ENCODE data around the gene RWDD2A.
"Not testable (repeated sequence)": the region's sequence is repeated elsewhere in the genome, so short reads cannot be mapped to it uniquely, and the experiment has no call there.

Gene RWDD2A

DNA sequence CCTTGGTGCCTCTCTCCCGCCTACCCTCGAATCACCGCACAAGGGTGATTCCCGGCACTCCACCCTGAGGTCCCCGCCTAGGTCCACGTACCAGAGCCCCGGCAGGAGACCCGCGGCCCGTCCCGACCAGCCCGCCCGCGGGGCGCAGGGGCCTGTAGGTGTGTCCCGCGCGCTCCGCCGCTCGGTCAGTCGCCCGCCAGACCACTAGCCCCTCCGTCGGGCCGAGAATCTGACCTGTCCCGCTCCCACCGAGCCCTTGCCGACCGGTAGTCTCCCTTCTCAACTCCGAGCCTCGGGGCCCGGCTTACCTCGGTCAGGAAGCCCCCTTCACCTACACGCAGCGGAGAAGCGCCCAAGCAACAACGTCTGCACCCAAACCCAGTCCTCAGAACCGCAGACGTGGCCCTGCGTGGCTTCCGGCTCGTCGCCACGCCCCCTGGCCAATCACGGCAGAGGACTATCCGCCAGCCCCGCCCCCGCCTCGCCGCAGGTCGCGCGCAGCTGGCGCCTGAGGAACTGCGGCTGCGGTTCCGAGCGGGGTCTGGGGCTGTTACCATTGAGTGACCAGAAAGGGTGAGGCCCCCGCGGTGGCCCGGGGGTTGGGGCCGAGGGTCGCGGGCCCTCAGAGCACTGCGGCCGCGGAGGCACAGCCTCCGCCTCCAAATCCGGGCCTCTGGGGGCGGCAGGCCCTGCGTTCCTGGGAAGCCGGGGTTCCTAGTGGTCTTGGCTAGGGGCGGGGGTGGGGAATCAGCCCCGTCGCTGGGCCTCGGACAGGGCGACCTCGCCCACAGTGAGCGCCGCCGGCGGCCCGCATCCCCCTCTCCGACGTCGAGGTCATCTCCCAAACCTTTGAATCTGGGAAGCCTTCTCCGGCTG is at the start of gene RWDD2A, which contains the start of gene PGM3:
Gene RWDD2A, plus strand, starts transcription at position 487 of the 876 bp plus-strand sequence. CDS start 1,095 bp downstream, outside the sequence.
Gene PGM3, minus strand, starts transcription at position 395 of the 876 bp plus-strand sequence. CDS start 2,253 bp downstream, outside the sequence.
- DNase-seq (ENCODE audit: low spot score): peak; percentile 87

DNA sequence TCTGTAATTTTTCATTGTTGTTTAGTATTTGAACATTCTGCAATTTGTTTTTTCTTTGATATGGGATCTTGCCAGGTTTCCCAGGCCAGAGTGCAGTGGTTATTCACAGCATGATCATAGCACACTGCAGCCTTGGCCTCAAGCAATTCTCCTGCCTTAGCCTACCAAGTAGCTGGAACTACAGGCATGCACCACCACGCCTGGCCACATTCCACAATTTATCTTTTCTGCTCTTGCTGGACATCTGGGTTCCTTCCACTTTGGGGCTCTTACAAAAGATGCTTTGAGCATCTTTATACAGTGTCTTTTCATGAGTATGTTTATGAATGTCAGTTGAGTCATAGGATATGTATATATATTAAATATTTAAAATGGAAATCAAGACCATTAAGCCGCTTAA is 42.0 kb upstream of the RWDD2A start:
- DNase-seq (ENCODE audit: low spot score): no peak

DNA sequence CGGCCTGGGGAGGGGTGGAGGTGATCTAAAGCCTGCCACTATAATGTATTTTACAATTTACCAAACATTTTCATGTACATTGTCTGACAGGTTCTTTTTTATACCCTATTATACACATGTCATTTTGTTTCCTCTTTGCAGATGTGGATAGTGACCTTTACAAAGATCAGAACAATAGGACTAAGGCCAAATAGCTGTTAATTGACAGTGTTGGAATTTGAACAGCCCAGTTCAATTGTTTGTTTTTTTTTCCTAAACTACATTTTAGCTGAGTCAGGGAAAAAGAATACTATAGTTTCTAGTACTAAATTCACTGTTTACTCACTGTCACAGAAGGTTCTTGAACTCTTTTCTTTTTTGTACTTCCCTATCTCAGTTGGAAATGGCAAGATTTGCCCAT is 40.2 kb upstream of the RWDD2A start:
- no peak for DNase-seq (ENCODE audit: low spot score)

DNA sequence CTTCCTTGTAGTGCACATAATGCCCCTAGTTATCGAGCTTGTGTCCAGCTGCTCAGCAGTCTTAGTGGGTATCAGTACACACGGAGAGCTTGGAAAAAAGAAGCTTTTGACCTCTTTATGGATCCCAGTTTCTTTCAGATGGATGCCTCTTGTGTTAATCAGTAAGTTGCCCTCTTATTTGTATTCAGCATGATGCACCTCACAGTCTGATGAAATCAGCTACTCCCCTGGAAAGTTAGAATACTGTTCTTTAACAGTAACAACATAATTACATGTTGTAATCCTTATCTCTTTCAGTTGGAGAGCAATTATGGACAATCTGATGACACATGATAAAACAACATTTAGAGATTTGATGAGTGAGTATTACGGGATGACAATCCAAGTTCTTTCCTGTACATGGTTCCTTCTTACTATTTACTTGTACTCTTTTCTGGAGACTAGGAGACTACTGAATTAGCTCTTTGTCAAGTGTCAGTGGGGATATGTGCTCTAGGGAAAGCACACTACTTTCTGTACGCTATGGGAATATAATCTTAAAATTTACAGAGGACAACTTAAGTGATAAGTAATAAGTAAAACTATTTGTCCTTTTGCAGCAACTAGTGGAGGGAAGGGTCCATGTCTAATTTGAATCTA is 39.2 kb upstream of the RWDD2A start:
- no peak for DNase-seq (ENCODE audit: low spot score)

DNA sequence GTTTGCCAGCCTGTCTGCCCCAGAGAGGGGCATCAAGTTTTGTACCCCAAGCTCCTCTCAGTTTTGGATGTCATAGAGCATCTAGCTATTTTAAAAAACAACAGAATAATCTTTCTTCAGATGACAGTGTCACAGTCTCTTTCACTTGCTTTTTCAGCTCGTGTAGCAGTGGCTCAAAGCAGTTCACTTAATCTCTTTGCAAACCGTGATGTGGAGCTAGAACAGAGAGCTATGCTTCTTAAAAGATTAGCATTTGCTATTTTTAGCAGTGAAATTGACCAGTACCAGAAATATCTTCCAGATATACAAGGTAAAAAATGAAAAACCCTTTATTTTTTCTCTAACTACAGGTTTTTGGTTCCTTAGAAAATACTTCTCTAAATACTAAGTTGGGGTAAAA is 37.4 kb upstream of the RWDD2A start:
- no peak for DNase-seq (ENCODE audit: low spot score)

DNA sequence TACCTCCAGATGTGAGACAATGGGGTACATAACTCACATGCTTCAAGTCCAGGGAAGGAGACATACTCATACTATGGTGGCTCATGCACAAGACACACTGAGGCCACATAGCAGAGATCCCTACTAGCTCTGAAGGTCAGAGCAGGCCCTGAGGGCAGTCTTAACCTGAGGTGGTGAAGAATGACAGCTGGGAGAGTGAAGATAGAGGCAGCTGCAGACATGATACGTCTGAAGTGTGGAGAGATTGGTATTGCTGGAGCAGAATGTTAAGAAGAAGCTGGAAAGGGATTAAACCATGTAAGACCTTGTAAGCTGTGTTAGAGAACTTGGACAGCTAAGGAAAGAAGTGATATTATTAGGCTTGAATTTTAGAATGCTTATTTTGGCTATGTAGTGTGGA is 33.0 kb upstream of the RWDD2A start:
- DNase-seq (ENCODE audit: low spot score): no peak

DNA sequence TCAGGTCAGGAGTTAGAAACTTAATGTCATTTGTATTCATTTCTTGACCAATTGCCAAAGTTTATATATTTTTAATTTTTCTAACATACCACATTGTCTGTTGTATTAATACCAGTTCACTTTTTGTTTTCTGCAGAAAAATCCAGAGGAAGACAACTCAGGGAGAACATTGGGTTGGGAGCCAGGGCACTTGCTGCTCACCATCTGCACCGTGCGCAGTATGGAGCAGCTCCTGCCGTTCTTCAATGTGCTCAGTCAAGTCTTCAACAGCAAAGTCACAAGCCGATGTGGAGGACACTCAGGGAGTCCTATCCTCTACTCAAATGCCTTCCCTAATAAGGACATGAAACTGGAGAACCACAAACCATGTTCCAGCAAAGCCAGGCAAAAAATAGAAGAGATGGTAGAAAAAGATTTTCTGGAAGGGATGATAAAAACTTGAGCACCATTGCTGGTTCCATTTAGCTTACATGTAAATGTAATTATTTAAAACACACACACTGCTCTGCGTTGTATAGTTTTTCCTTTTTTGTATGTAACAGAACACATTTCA is 25.4 kb upstream of the RWDD2A start:
- no peak for DNase-seq (ENCODE audit: low spot score)

DNA sequence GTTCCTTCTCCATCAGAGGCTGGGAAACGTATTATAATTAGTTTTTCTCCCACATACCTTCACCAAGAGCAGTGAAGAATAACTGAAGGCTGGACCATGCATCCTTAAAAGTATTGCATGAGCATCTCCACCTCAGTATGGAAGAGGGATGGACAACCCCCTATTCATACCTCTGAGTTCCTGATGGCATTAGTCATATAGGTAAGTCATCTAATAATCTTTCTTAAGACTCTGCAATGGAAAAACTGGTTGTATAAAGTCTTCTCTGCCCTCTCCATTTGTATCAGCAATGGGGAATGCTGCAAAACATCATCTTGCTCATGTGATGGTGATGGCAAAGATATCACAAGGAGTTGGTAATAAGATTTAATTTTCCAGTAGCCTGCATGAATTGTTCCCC is 24.6 kb upstream of the RWDD2A start:
- no peak for DNase-seq (ENCODE audit: low spot score)

DNA sequence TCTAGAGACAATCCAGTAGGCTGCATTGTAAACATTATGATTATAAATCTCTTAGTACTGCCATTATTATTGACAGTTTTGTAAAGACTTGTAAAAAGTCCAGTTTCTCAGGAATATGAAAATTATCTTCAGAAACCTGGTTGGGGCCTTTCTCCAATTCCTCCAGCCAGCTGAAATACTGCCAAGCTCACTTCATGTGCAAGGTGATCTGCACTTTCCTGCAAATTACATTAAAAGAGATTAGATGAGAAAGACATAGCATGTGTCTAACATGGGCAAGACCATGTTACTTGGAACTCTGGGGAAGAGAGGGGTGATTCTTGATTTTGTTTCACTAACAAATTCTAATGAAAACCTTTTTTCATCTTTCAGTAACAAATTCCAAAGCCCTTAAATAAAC is 24.1 kb upstream of the RWDD2A start:
- DNase-seq (ENCODE audit: low spot score): no peak

DNA sequence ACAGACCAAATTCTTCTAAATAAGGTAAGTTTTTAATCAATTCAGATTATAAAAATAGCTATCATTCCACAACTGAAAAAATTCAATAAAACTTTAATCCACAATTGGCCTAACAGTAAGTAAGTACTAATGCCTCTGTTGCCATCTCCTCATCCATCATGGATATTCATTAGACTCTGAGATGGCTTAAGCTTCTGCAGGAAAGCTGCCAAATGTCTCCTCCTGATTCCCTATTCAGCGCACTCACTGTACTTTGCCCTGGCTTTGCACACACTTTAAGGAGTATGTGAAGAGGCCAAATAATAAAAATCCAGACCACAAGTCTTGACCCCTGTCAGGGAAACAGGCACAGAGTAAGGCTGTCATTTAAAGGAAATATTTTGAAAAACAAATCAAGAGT is 23.6 kb upstream of the RWDD2A start:
- no peak for DNase-seq (ENCODE audit: low spot score)

DNA sequence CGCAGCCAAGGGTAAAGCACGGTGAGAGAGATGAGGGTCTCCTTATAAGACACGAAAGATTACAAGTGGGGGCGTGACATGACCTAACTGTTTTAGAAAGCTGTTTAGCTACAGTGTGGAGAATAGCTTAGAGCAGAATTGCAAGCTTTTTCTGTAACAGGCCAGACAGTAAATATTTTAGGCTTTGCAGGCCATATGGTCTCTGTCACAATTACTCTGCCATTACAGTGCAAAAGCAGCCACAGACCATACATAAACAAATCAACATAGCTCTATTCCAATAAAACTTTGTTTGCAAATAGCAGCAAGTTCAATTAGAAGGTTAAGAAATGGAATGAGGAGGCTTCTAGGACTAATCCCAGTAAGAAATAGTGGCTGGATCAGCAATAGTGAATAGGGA is 16.9 kb upstream of the RWDD2A start:
- no peak for DNase-seq (ENCODE audit: low spot score)

DNA sequence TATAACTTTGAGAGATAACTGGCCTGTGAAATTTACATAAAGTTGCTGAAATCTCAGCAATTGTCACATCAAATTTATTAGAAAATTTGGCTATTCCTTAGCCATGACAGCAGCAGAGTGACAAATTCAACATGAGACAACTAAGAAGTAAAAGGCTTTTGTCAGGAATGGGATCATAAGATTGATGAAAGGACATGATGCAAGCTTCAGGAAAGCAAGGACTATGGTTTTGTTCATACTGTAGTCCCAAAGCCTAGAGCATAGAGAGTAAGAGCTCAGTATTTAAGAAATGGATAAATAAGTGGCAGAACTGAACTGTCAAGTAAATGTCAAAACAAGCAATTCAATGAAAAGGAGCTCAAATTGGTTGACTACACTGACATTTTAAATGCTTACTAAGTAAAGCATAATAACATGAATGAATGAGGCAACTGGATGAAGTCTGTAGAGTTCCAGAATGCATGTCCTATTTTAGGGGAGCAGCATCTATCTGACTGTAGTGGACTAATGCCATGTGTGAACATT is 12.7 kb upstream of the RWDD2A start:
- no peak for DNase-seq (ENCODE audit: low spot score)

DNA sequence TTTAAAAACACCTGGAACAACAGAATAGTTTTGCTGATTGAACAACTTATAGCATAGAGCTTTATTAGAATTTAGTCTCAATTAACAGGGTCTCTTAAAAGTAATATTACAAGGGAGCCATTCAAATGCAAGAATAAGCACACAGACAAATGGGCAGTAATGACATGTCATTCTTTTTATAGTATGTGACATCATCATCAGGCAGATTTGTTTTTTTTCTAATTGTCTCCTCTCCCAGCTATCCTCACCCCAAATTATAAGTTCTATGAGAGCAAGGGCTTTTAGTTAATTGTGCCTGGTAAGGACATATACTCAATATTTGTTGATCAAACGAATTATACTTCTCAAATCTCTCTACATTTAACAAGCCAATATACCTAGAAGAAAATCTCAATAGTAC is 11.0 kb upstream of the RWDD2A start:
- DNase-seq (ENCODE audit: low spot score): no peak

DNA sequence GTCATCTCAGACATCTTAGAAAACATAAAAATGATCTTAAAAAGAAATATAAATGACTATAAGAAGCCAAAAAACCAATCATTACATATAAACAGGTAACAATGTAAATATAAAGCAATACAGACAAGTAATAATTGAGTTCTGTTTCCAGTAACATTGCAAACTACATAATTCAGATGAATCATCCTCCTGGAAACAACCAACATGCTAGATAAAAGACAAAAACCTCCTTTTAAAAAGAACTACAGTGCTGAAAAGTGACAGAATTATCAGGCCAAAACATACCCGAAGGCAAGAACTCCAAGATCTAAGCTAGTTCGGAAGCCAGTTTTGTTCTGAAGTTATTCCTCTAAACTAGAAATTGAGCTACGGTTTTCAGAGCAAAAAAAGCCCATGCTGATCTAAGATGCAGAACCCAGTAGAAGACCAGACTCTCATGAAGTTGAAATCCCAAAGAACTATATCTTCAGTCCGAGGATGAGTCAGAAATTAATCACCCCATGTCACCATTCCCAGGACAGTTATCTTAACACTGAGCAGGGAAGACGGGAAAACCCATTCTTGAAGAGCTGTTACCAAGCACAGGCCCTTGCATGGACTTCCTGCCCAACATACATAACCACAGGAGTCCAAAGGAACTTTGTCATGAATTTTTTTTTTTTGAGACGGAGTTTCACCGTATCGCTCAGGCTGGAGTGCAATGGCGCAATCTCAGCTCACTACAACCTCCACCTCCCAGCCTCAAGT is 9.9 kb upstream of the RWDD2A start:
- DNase-seq (ENCODE audit: low spot score): no peak

DNA sequence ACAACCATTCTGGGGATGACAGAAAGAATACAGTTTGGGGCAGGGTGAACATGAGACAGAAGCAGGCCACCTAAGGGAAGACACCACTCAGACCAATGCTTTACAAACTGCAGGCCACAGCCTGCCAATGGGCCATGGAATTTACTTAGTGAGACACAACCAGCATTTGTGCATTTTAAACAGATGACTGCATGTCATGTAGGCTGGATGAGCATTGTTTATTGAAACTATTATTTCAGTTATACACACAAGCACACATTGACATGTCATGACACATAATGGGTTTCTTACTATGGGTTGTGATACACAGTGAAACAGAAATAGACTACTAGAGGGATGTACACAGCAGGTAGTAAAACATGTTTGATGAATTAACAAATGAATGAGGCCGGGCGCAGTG is 8.1 kb upstream of the RWDD2A start:
- no peak for DNase-seq (ENCODE audit: low spot score)

DNA sequence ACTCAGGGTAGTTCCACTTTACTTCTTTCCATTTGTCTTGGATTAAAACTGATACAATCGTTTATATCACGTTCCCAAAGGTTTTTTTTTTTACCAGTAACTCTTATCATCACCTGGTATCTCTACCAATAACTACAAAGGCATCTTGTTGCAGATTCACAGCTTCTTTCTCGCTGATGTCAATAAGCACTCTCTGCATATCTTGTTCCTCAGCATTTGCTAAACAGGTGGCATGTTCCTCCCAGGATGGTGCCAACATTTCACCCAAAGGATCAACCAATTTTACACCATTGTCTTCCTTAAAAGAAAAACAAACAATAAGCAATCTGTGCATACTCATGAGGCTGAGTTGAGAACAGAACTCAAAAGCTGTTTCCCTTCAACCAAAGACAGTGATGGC is 4.7 kb upstream of the RWDD2A start:
- no peak for DNase-seq (ENCODE audit: low spot score)

DNA sequence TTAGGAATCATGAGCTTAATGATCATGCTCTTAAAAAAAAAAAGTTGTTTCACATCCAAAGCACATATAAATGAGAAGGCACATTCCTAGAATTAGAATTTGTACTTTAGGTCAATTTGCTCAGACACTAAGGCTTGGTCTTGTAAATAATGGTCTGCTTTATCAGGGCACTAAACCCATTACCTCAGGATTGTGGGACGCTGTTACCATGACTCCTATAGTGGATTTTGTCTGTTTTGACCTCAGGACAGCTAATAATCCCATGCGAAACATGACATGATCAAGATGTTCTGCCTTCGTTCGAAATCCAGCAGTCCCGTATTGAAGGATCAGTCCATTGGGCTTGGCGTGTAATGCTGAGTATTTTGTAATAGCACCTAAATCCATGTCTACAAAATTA is 2.5 kb upstream of the RWDD2A start:
- DNase-seq (ENCODE audit: low spot score): no peak

DNA sequence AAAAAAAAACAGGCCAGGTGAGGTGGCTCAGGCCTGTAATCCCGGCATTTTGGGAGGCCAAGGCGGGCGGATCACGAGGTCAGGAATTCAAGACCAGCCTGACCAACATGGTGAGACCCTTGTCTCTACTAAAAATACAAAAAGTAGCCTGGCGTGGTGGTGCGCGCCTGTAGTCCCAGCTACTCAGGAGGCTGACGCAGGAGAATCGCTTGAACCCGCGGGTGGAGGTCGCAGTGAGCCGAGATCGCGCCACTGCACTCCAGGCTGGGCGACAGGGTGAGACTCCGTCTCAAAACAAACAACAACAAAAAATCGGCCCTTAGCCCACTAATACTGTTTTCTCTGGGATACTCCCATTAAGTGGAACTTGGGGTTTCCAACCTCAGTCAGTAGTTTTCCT is 1.2 kb upstream of the RWDD2A start:
- DNase-seq (ENCODE audit: low spot score): not testable (repeated sequence)

DNA sequence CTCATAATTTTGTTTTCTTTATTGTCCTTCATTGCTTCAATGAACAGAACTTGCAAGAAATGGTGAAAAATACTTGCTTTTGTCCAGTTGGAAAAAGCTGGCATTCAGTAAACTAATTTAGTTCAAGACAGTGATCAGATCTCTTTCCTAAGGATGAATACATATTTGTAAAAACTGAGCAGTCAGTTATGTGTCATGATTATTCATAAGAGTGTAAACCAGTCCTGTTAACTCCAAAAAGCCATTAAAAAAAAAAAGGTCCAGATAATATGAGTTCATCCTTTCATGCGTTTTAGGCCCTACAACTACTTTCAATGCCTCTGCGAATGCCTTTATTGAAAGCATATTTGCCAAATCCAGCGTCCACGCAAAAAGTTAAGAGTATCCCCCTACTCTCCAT is 701 bp upstream of the RWDD2A start:
- peak; percentile 10 for DNase-seq (ENCODE audit: low spot score)

DNA sequence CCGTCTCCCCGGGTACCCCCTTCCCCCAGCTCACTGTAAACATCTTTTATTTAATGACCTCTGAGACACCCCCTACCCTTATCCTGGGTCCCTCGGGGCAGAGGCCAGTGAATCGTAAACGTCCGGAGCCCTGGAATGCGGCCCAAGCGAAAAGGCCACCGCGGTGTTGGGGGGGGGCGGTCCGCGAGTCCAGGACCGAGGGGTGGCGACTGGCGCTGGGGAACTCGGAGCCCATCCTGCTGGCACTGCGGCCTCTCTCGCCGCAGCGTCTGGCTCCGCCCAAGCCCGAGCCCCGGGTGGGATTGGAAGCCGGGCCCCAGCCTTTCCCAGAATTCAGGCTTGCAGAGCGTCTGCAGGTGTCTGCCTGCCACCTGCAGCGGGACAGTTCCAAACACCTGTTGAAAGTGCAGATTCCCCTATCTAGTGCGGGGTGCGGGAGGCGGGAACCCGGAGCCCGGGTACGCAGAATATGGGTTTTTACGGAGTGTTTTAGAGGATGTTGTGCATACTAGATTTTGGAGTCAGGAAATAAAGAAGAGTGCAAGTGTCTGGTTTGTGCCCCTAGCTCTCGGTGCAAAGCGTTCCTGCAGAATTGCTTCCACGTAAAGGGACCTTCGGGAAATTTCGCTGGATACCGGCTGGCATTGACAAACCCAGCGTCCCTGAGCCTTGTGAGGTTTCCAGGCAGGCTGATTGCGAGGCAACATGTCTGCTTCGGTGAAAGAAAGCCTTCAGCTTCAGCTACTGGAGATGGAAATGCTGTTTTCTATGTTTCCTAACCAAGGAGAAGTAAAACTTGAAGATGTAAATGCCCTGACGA is 800 bp downstream of the RWDD2A start:
- no peak for DNase-seq (ENCODE audit: low spot score)

DNA sequence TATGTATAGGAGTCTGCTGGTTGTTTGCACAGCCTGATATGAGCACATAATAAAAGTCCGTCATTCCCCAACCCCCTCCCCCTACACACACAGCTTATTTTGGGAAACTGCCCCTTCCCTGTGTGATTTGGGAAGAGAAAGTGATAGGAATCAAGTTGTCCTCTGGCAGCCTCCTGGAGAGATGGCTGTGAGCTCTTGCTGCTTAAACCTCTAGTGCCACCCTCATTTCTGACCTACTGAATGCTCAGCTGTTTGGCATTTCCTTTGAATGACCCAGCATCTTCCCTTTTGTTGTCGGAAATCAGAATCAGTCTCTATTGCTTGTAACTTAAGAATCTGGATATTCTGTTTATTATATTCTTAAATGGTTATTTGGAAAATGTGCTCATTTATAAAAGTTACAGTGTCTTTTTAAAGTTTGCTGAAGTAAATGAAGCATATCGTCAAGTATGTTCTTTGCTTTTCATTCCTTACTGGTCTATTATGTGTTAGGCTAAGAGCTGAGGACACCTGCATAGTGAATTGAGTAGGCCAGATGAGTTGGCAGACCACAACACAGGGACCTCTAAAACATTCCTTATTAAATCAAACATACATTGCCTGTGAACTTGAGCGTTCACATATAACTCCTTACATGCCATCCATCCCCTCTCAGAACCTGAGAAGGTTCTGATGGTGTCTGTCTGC is 5.5 kb downstream of the RWDD2A start:
- no peak for DNase-seq (ENCODE audit: low spot score)
